KMS-11 (cell line): Measurements from ENCODE around the gene NRXN3.

ENCODE experiments used
- H2AFZ ChIP-seq: fragments of 200-600 bp; sonication (generic); 2 replicates; pipeline ENCODE4 v1.6.1; 2016; ENCODE audit warnings: antibody characterized with exemption, mixed run types, low read depth
- H3K27ac ChIP-seq: fragments of 200-600 bp; sonication (generic); 2 replicates; pipeline ENCODE4 v1.6.1; 2016; ENCODE audit warnings: mild to moderate bottlenecking, mixed run types
- H3K27me3 ChIP-seq: fragments of 200-600 bp; sonication (generic); 2 replicates; pipeline ENCODE4 v1.6.1; 2017; ENCODE audit warnings: mild to moderate bottlenecking, low read depth, mixed run types, moderate library complexity; ENCODE audit not compliant: insufficient read depth
- H3K36me3 ChIP-seq: fragments of 200-600 bp; sonication (generic); 2 replicates; pipeline ENCODE4 v1.6.1; 2017; ENCODE audit warnings: mild to moderate bottlenecking, mixed run types; ENCODE audit not compliant: insufficient read depth
- H3K4me1 ChIP-seq: fragments of 200-600 bp; sonication (generic); 2 replicates; pipeline ENCODE4 v1.6.1; 2016; ENCODE audit warnings: mild to moderate bottlenecking, low read depth, mixed run types; ENCODE audit not compliant: poor library complexity, severe bottlenecking
- H3K4me2 ChIP-seq: fragments of 200-600 bp; sonication (generic); 2 replicates; pipeline ENCODE4 v1.7.0; 2016; ENCODE audit warnings: mild to moderate bottlenecking, mixed run types
- H3K4me3 ChIP-seq: fragments of 200-600 bp; sonication (generic); IDR thresholded peaks from 2 replicates; pipeline ENCODE4 v1.6.1; 2017; ENCODE audit warnings: low read depth, low read length, mixed read lengths; ENCODE audit not compliant: insufficient read depth
- H3K79me2 ChIP-seq: fragments of 200-600 bp; sonication (generic); 2 replicates; pipeline ENCODE4 v1.6.1; 2016; ENCODE audit warnings: low read depth, mixed run types; ENCODE audit not compliant: insufficient read depth
- H3K9ac ChIP-seq: fragments of 200-600 bp; sonication (generic); 2 replicates; pipeline ENCODE4 v1.6.1; 2016; ENCODE audit warnings: mild to moderate bottlenecking, mixed run types
- H4K20me1 ChIP-seq: fragments of 200-600 bp; sonication (generic); 2 replicates; pipeline ENCODE4 v1.6.1; 2016; ENCODE audit warnings: mild to moderate bottlenecking, mixed run types; ENCODE audit not compliant: insufficient read depth
- CTCF ChIP-seq: fragments of 200-600 bp; sonication (generic); conservative IDR thresholded peaks from 2 replicates; pipeline ENCODE4 v1.6.1; 2017; ENCODE audit warnings: low read depth, mild to moderate bottlenecking, antibody characterized with exemption, low read length, moderate library complexity, mixed read lengths

Gene NRXN3

GRCh38 chr14:79483477-79484388 is 1313.6 kb downstream of the NRXN3 start:
- Histone ChIP-seq H3K27me3 (no peaks in the 10 kb centered on the region), H3K27ac (no peak overlapping the region), H3K4me1 (no peaks in the 10 kb centered on the region), H3K4me2 (no peak overlapping the region), H3K4me3 (no peak overlapping the region), H2AFZ (no peak overlapping the region), H3K36me3 (no peaks in the 10 kb centered on the region), H4K20me1 (no peaks in the 10 kb centered on the region), H3K79me2 (no peaks in the 10 kb centered on the region), H3K9ac (no peak overlapping the region)
- TF ChIP-seq CTCF: no peak

GRCh38 chr14:79487632-79488031 is 1317.5 kb downstream of the NRXN3 start:
- Histone ChIP-seq H3K4me2 (no peak overlapping the region), H2AFZ (no peak overlapping the region), H3K79me2 (no peaks in the 10 kb centered on the region), H3K4me1 (no peaks in the 10 kb centered on the region), H3K27me3 (no peaks in the 10 kb centered on the region), H3K36me3 (no peaks in the 10 kb centered on the region), H3K27ac (no peak overlapping the region), H3K9ac (no peak overlapping the region), H4K20me1 (no peaks in the 10 kb centered on the region), H3K4me3 (no peak overlapping the region)
- no peak for TF ChIP-seq CTCF

DNA sequence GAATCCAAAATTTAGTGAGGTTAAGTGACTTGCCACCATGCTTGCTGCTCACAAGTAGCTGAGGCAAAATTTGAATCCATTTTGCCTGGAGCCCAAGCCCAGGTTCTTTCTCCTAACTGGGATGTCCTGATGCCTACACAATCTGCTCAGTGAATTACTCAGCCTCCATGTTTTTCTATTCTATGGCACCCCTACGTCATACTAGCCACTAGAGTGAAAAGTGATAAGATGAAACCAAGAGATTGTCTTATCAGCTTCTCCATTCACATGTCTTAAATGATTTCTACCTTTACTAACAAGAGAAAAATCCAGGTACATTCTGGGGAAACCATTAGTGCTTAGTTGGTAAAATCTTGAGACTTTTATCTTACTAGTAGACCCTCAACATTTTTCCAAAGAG is 1321.0 kb downstream of the NRXN3 start:
- no peak for TF ChIP-seq CTCF
- H3K4me3 ChIP-seq: no peak overlapping the region
- no peaks in the 10 kb centered on the region for H3K79me2 ChIP-seq
- no peak overlapping the region for H2AFZ ChIP-seq
- no peaks in the 10 kb centered on the region for H3K27me3 ChIP-seq
- H3K9ac ChIP-seq: no peak overlapping the region
- H3K27ac ChIP-seq: no peak overlapping the region
- H3K4me2 ChIP-seq: no peak overlapping the region
- H3K36me3 ChIP-seq: no peaks in the 10 kb centered on the region
- no peaks in the 10 kb centered on the region for H3K4me1 ChIP-seq
- H4K20me1 ChIP-seq: no peaks in the 10 kb centered on the region

GRCh38 chr14:79493081-79493645 is 1323.0 kb downstream of the NRXN3 start:
- Histone ChIP-seq H3K4me2 (no peak overlapping the region), H3K9ac (no peak overlapping the region), H3K4me3 (no peak overlapping the region), H3K4me1 (no peaks in the 10 kb centered on the region), H4K20me1 (no peaks in the 10 kb centered on the region), H3K27ac (no peak overlapping the region), H3K36me3 (no peaks in the 10 kb centered on the region), H2AFZ (no peak overlapping the region), H3K27me3 (no peaks in the 10 kb centered on the region), H3K79me2 (no peaks in the 10 kb centered on the region)
- no peak for TF ChIP-seq CTCF
